ENCODE measurements around the gene C17orf113.

DNA sequence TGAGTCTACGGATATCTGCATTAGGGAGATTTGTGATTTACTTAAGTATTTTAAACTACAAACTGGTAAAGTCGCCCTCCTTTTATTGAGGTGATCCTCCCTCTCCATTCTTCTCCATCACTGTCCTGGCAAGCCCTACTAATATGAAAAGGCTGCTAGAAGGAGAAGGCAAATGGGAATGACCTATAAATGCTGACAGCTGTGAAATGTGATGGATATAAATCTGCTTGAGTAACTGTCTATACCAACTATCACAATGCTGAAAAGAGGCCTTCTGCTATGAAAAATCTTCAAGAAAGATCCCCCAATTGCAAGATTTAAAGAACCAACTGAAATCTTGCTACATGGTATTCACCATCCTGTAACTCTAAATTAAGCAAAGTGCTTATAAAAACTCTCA, 48.7 kb downstream of the C17orf113 start:
- TF ChIP-seq, protein P1, sequence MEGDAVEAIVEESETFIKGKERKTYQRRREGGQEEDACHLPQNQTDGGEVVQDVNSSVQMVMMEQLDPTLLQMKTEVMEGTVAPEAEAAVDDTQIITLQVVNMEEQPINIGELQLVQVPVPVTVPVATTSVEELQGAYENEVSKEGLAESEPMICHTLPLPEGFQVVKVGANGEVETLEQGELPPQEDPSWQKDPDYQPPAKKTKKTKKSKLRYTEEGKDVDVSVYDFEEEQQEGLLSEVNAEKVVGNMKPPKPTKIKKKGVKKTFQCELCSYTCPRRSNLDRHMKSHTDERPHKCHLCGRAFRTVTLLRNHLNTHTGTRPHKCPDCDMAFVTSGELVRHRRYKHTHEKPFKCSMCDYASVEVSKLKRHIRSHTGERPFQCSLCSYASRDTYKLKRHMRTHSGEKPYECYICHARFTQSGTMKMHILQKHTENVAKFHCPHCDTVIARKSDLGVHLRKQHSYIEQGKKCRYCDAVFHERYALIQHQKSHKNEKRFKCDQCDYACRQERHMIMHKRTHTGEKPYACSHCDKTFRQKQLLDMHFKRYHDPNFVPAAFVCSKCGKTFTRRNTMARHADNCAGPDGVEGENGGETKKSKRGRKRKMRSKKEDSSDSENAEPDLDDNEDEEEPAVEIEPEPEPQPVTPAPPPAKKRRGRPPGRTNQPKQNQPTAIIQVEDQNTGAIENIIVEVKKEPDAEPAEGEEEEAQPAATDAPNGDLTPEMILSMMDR (IDR thresholded peaks at IDR 0.05), result no peak
- TF ChIP-seq POLR2A (IDR thresholded peaks at IDR 0.05), result no peak

Data from esophagus squamous epithelium (tissue), 4 donors.